Measurements from ENCODE around the gene NEK6.

The NEK6 gene

DNA sequence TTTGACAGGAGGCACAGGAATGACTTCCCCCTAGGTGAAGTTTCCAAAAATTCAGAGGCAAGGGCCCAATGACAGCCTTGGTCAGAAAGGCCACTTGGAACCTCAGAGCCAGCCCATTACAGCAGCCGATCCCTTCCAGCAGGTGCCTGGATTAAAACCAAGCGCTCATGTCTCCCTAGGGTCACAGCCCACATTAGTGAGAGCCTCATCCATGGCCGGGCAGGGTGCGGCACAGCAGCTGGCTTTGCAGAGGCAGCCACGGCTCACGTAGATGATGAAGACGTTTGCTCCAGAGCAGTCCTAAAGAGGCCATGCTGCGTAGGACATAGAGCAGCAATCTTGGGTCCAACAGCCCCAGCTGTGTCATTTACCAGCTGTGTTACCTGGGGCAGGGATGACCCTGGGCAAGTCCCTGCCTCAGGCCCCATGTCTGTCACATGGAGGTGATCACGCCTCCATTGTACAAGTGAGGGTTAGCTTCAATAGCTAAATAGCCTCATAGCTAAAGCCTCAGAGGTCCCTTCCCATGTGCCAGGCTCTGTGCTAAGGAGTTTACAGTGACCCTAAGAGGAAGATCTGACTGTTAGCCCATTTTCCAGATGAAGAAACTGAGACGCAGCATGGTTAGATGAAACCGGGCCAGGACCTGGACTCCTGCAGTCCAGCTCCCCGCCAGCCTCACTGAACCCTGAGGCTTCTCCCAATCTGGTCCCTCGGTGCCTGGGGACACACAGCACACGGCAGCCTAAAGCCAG is 39.2 kb downstream of the NEK6 start:
- DNase-seq (ENCODE audit: low read depth in 2 of 2), result no peak

- DNase-seq (ENCODE audit: low read depth in 2 of 2), result no peak
These were observed 39.8 kb downstream of the NEK6 start for GRCh38 chr9:124297551-124297901.

DNA sequence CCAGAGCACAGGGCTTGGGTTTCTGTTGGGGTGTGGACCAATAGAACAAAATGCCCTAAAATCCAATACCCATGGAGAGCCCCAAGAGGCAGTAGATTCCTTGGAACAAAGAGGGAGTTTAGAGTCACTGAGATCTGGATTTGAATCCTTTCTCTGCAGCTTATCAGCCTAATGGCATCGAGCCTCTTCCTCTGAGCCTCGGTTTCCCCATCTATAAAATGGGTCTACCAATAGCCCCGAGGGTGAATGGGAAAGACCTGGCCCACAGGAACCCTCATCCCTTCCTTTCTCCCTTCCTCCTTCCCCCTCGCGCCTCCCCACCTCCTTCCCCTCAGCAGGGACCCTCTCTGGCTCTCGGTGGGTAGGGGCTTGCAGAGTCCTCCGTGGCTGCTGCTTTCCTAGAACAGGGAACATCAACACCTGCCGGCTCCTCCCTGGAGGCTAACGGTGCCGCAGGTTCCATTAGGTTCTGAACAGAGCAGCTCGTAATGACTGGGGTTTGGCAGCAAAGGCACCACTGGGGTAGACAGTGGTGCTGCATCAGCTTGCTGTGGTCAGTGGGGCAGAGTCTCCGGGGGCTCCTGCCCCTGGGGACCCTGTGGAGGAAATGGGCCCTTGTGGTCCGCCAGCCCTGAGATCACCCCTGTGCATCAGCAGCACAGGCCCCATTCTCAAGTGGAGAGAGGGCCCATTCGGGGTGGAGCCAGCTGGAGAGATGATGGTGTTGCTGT is 40.3 kb downstream of the NEK6 start:
- DNase-seq (ENCODE audit: low read depth in 2 of 2), result no peak

DNA sequence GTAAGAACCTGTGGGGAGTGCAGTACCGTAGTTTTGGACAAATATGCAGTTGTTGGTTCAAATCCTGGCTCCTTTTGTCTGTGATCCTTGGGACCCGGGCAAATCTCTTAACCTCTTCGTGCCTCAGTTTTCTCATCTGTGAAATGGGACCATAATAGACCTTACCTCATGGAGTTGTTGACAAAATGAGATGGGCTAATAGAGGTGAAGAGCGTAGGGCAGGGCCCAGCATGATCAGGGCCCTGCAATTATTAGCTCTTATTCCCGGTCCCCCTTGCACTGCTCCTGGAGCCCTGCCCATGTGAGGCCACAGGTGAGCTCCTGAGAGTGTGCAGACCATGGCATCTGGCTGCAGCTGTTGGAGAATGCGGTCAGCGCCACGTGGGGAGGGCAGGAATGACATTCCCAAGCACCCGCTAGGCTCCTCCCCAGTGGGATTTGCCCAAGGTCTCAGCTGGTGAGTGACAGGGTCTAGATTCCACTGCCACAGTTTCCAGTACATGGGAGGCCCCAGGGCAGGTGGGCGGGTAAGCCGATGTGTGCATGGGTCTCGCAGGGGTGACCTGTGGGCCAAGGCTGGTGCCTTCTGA is 41.0 kb downstream of the NEK6 start:
- DNase-seq (ENCODE audit: low read depth in 2 of 2), result no peak

DNA sequence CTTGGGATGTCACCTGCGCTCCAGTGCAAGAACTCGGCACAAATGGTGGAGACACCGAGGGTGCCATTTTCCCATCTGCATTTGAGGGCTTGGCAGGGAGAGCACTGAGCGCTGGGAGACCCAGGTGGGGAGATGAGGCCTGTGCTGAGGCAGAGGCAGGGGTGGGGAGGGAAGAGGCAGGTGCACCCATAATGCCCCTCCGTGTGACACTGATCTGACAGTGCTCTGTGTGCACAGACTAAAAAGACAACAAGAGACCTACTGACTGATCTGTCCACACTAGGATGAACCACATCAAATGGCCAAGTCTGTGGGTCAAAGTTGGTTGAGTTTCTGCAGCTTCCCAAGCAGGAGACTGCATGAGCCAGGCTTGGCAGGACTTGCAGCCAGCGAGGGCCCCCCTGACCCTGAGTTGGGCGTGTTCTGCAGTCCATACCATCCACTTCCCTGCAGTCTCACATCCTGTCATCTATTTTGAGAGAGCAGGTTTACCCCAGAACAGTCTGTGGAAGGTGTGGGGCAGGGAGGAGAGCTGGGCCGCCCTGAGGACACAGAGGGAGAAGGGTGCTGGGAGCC is 41.9 kb downstream of the NEK6 start:
- DNase-seq (ENCODE audit: low read depth in 2 of 2), result no peak

DNA sequence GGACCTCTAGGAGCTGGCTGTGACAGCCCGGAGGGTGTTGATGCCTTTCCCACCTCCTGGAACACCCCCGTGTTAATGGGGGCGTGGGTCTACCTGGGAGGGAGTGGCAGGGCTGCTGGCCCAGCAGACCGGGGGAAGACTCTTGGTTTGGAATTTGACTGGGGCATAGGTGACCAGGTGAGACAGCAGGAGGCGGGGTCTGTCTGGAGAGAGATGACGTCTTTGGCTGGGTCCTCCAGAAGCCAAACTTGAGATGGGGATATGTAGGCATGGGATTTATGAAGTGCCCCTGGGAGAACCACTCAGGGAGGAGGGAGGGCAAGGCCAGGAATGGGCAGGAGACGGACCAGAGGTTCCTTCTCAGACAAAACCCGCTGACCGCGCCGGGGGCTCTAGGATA is 42.6 kb downstream of the NEK6 start:
- no peak for DNase-seq (ENCODE audit: low read depth in 2 of 2)

- no peak for DNase-seq (ENCODE audit: low read depth in 2 of 2)
These were observed 45.2 kb downstream of the NEK6 start for GRCh38 chr9:124302921-124303320.

DNA sequence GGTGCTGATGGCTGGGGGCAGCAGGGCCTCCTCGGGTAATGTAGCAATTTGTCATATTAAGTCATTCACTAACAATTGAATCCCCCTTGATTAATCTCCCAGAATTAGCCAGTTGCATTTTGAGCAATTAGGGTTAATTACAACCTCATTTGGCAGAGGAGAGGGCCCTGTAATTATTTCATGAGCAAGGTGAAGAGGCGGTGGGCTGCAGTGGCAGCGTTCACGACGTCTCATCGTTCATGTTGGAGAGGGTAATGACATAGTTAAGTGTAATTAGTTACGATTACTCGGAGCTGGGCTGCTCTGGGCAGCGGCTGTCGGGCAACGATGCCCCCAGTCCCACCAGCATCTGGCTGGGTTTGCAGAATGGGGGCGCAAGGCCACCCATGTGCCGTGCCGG is 46.0 kb downstream of the NEK6 start:
- no peak for DNase-seq (ENCODE audit: low read depth in 2 of 2)

- DNase-seq (ENCODE audit: low read depth in 2 of 2), result no peak
These were observed 46.5 kb downstream of the NEK6 start for GRCh38 chr9:124304285-124304684.

GRCh38 chr9:124306098-124306735 is 48.5 kb downstream of the NEK6 start:
- DNase-seq (ENCODE audit: low read depth in 2 of 2), result no peak

DNA sequence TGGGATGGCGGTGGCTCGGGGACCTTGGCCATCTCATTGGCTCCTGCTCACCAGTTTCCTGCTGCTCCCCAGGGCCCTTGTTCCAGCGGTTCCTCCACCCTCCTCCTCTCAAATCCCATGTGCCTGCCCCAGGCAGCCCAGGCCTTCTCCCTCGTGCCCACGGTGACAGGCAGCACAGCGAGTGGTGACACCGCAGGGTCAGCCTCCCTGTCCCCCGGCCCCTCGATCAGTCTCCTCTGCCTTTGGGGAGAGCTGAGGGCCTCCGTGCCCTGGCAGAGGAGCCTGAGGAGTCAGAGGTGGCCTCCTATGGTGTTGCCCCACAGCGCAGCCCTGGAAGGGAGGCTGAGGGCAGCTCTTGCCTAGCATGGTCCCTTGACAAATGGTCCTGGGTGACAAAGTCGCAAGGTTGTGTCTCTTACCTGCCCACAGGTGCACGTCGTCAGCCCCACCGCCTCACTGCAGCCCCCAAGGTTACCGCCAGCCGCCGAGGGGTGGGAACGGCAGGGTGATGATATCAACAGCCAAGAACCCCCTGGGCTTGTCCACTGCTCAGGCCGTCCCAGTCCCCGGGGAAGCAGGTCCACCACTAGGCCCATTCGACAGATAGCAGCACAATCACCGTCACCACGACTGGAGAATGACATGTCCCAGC is 49.8 kb downstream of the NEK6 start:
- no peak for DNase-seq (ENCODE audit: low read depth in 2 of 2)

- DNase-seq (ENCODE audit: low read depth in 2 of 2), result no peak
These were observed 51.1 kb downstream of the NEK6 start for GRCh38 chr9:124308606-124309491.

DNA sequence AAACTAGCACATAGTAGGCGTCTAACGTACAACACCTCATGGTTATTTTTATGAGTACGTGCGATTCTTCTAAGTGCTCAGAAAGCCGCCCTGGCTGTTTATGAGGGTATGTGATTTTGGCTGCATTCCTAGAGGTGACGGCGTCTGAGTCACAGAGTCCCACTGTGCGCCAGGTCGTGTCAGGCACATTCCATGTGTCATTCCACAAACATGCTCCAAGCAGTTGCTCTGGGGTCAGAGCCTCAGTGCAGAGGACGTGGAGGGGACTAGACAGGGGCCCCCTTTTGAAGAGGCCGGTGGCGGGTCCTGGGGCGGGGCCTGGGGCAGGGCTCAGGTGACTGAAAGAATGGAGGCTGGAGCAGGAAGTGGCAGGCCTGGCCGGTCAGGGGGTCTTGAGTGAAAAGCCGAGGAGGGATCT is 51.9 kb downstream of the NEK6 start:
- DNase-seq (ENCODE audit: low read depth in 2 of 2), result no peak

DNA sequence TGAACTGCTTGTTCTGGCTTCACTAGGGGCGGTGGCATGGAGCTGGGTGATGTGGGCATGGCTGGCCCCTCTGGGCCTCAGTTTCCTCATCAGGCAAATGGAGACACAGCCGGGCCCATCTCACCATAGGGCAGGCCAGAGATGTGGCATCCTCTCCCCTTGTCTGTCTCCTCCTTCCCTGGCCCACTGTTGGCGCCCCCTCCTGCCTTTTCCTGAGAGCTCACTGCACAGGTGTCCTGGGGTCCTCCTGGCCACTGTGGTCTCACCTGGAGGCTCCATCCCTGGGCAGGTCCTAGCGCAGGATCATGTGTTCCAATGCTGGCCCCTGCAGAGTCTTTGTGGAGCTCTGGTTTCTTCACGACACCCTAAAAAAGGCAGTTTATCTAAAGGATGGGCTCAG is 53.5 kb downstream of the NEK6 start:
- no peak for DNase-seq (ENCODE audit: low read depth in 2 of 2)

DNA sequence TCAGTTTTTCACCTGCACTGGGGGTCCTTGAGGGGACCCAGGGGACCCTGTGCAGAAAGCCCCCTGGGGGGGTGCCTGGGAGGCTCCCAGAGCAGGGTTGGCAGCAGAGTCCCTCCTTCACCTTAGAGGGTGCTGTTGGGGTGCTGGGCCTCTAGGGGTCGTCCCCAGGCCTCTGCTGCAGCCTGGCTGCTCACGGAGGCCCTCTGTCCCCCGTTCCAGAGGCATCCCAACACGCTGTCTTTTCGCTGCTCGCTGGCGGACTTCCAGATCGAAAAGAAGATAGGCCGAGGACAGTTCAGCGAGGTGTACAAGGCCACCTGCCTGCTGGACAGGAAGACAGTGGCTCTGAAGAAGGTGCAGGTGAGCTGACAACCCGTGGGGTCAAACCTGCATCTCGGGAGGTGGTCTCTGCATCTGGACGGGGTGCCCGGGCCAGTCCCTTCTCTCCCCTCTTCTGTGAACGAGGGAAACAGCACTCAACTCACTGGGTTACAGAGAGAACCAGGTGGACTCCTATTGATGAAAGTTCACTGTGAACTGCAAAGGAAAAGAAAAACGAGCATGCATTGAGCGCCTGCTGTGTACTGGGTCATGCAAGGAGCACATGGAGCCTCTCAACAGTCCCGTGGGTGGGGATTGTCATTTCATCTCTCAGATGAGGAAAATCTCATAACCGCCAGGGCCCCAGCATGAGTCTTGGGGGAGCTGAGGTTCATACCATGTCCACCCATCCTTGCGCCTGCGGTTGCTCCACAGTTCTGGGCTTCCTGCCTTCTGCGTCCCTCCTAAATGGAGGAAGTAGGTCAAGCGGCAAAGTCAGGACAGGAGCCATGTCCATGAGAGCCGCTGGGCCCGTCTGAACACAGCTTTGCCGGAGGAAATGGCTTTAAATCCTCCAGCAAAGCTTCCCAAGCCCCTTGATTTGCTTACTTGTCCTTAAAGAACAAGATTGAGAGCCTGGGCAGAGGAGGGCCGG is 54.8 kb downstream of the NEK6 start:
- DNase-seq (ENCODE audit: low read depth in 2 of 2), result no peak

GRCh38 chr9:124313940-124314339 is 56.2 kb downstream of the NEK6 start:
- no peak for DNase-seq (ENCODE audit: low read depth in 2 of 2)

GRCh38 chr9:124315882-124316281 is 58.1 kb downstream of the NEK6 start:
- no peak for DNase-seq (ENCODE audit: low read depth in 2 of 2)

- peak in 1 of 2 donors; percentile 12 for DNase-seq (ENCODE audit: low read depth in 2 of 2)
These were observed 62.6 kb downstream of the NEK6 start for GRCh38 chr9:124320062-124320973.
